Measurements from ENCODE around the gene DUSP28.

DUSP28 gene

GRCh38 chr2:240601061-240601830 is 41.1 kb downstream of the DUSP28 start:
- DNase-seq, result no peak

GRCh38 chr2:240601831-240602160 is 41.6 kb downstream of the DUSP28 start:
- DNase-seq, result no peak

- no peak for DNase-seq
These were observed 42.3 kb downstream of the DUSP28 start for GRCh38 chr2:240602266-240603050.

GRCh38 chr2:240603081-240603835 is 43.1 kb downstream of the DUSP28 start:
- no peak for DNase-seq

- no peak for DNase-seq
These were observed 43.7 kb downstream of the DUSP28 start for GRCh38 chr2:240603846-240604245.

GRCh38 chr2:240604291-240604938 is 44.3 kb downstream of the DUSP28 start:
- no peak for DNase-seq

- no peak for DNase-seq
These were observed 45.0 kb downstream of the DUSP28 start for GRCh38 chr2:240604939-240605716.

- DNase-seq, result no peak
These were observed 45.9 kb downstream of the DUSP28 start for GRCh38 chr2:240605867-240606743.

- no peak for DNase-seq
These were observed 51.5 kb downstream of the DUSP28 start for GRCh38 chr2:240611601-240612210.

All from stimulated activated CD8-positive, alpha-beta memory T cell treated with anti-CD3 and anti-CD28 coated beads, Interleukin-4, amount 100 ng/mL, for 48 hours (primary cell).